HEK293 (cell line): Measurements from ENCODE around the gene RDX.

ENCODE experiments used
- CTCF ChIA-PET: fragments of 350-600 bp; formaldehyde crosslinking; extraction: SDS; loops from one replicate; lab custom pipeline; 2021; ENCODE audit warnings: antibody characterized with exemption; lab: Yijun Ruan, JAX
- POLR2A ChIA-PET: fragments of 300-600 bp; formaldehyde crosslinking; extraction: SDS; loops from one replicate; lab custom pipeline; 2020; ENCODE audit warnings: antibody characterized with exemption, inconsistent platforms; lab: Yijun Ruan, JAX
- H3K27ac ChIP-seq: fragments of 200-500 bp; sonication (Bioruptor generic); 2 replicates; pipeline ENCODE4 v1.5.1; 2014; ENCODE audit warnings: low read depth, low read length, control low read depth, inconsistent platforms; ENCODE audit errors: extremely low read depth
- H3K36me3 ChIP-seq, 2 experiments: fragments of 200-500 bp in 1 of 2; sonication (Bioruptor generic) in 1 of 2; 1 replicate in 1 of 2; 2 replicates in 1 of 2; pipeline ENCODE4 v1.5.1; 2014 to 2017; ENCODE audit warnings: inconsistent platforms in 2 of 2, low read length in 2 of 2; ENCODE audit not compliant: control insufficient read depth in 2 of 2, insufficient read depth in 1 of 2
- H3K4me1 ChIP-seq: fragments of 200-500 bp; sonication (Bioruptor generic); 2 replicates; pipeline ENCODE4 v1.5.1; 2014; ENCODE audit warnings: mild to moderate bottlenecking, low read length, inconsistent platforms; ENCODE audit not compliant: control insufficient read depth, insufficient read depth
- H3K4me3 ChIP-seq: 2 replicates; pipeline ENCODE4 v1.5.1; 2011; ENCODE audit warnings: low read depth, mild to moderate bottlenecking, control low read depth, low read length, moderate library complexity
- H3K9me3 ChIP-seq: fragments of 200-500 bp; sonication (Bioruptor generic); 2 replicates; pipeline ENCODE4 v1.5.1; 2014; ENCODE audit warnings: low read depth, low read length, inconsistent platforms; ENCODE audit not compliant: control insufficient read depth, insufficient read depth
- BCL11A ChIP-seq: fragments of 450-650 bp; formaldehyde crosslinking; IDR thresholded peaks from 2 replicates; pipeline ENCODE4 v1.5.1; 2016; ENCODE audit warnings: low read depth, missing biosample characterization, missing genetic modification characterization
- BCL11B ChIP-seq: fragments of 450-650 bp; formaldehyde crosslinking; IDR thresholded peaks from 2 replicates; pipeline ENCODE4 v1.5.1; 2016; ENCODE audit warnings: low read depth, missing biosample characterization, missing genetic modification characterization
- GLI4 ChIP-seq: fragments of 450-650 bp; formaldehyde crosslinking; IDR thresholded peaks from 2 replicates; pipeline ENCODE4 v1.5.1; 2016; ENCODE audit warnings: missing biosample characterization, missing genetic modification characterization
- KLF16 ChIP-seq: fragments of 450-650 bp; formaldehyde crosslinking; IDR thresholded peaks from 2 replicates; pipeline ENCODE4 v1.5.1; 2017; ENCODE audit warnings: missing biosample characterization, missing genetic modification characterization
- KLF8 ChIP-seq: fragments of 450-650 bp; formaldehyde crosslinking; IDR thresholded peaks from 2 replicates; pipeline ENCODE4 v1.5.1; 2016; ENCODE audit warnings: missing biosample characterization, missing genetic modification characterization
- SCRT1 ChIP-seq: fragments of 450-650 bp; formaldehyde crosslinking; IDR thresholded peaks from 2 replicates; pipeline ENCODE4 v1.5.1; 2016; ENCODE audit warnings: missing biosample characterization, missing genetic modification characterization, borderline replicate concordance
- TCF7L2 ChIP-seq: IDR thresholded peaks from 2 replicates; pipeline ENCODE4 v1.6.1; 2011; ENCODE audit warnings: low read depth, mild to moderate bottlenecking, inconsistent platforms, low read length, moderate library complexity, borderline replicate concordance
- ZBTB20 ChIP-seq: fragments of 450-650 bp; formaldehyde crosslinking; IDR thresholded peaks from 2 replicates; pipeline ENCODE4 v1.5.1; 2016; ENCODE audit warnings: missing biosample characterization, missing genetic modification characterization
- ZNF10 ChIP-seq: fragments of 450-650 bp; formaldehyde crosslinking; IDR thresholded peaks from 2 replicates; pipeline ENCODE4 v1.5.1; 2017; ENCODE audit warnings: missing biosample characterization, missing genetic modification characterization
- ZNF16 ChIP-seq: fragments of 450-650 bp; formaldehyde crosslinking; IDR thresholded peaks from 2 replicates; pipeline ENCODE4 v1.5.1; 2016; ENCODE audit warnings: low read depth, missing biosample characterization, missing genetic modification characterization
- ZNF239 ChIP-seq: fragments of 450-650 bp; formaldehyde crosslinking; IDR thresholded peaks from 2 replicates; pipeline ENCODE4 v1.5.1; 2016; ENCODE audit warnings: missing biosample characterization, missing genetic modification characterization
- ZNF248 ChIP-seq: fragments of 450-650 bp; formaldehyde crosslinking; IDR thresholded peaks from 2 replicates; pipeline ENCODE4 v1.5.1; 2017; ENCODE audit warnings: missing biosample characterization, missing genetic modification characterization
- ZNF48 ChIP-seq: fragments of 450-650 bp; formaldehyde crosslinking; IDR thresholded peaks from 2 replicates; pipeline ENCODE4 v1.5.1; 2016; ENCODE audit warnings: missing biosample characterization, missing genetic modification characterization
- ZNF510 ChIP-seq: fragments of 450-650 bp; formaldehyde crosslinking; IDR thresholded peaks from 2 replicates; pipeline ENCODE4 v1.5.1; 2018; ENCODE audit warnings: mild to moderate bottlenecking, missing genetic modification characterization, missing biosample characterization; ENCODE audit not compliant: insufficient replicate concordance
- ZNF529 ChIP-seq: fragments of 450-650 bp; formaldehyde crosslinking; IDR thresholded peaks from 2 replicates; pipeline ENCODE4 v1.5.1; 2017; ENCODE audit warnings: missing genetic modification characterization, missing biosample characterization; ENCODE audit not compliant: insufficient replicate concordance
- ZNF560 ChIP-seq: fragments of 450-650 bp; formaldehyde crosslinking; IDR thresholded peaks from 2 replicates; pipeline ENCODE4 v1.5.1; 2017; ENCODE audit warnings: missing biosample characterization, missing genetic modification characterization, borderline replicate concordance
- ZNF623 ChIP-seq: fragments of 450-650 bp; formaldehyde crosslinking; IDR thresholded peaks from 2 replicates; pipeline ENCODE4 v1.5.1; 2016; ENCODE audit warnings: missing biosample characterization, missing genetic modification characterization
- ZNF654 ChIP-seq: fragments of 450-650 bp; formaldehyde crosslinking; IDR thresholded peaks from 2 replicates; pipeline ENCODE4 v1.5.1; 2016; ENCODE audit warnings: low read depth, missing biosample characterization, missing genetic modification characterization
- ZNF670 ChIP-seq: fragments of 450-650 bp; formaldehyde crosslinking; IDR thresholded peaks from 2 replicates; pipeline ENCODE4 v1.5.1; 2016; ENCODE audit warnings: missing biosample characterization, missing genetic modification characterization, low read depth
- ZNF747 ChIP-seq: fragments of 450-650 bp; formaldehyde crosslinking; IDR thresholded peaks from 2 replicates; pipeline ENCODE4 v1.5.1; 2016; ENCODE audit warnings: missing biosample characterization, missing genetic modification characterization
- ZSCAN16 ChIP-seq: fragments of 450-650 bp; formaldehyde crosslinking; IDR thresholded peaks from 2 replicates; pipeline ENCODE4 v1.5.1; 2016; ENCODE audit warnings: missing biosample characterization, missing genetic modification characterization
- TF ChIP-seq, protein P1 (sequence below): fragments of 450-650 bp; formaldehyde crosslinking; IDR thresholded peaks from 2 replicates; pipeline ENCODE4 v1.5.1; 2017; ENCODE audit warnings: missing biosample characterization, missing genetic modification characterization
- TF ChIP-seq, protein P2 (sequence below): fragments of 450-650 bp; formaldehyde crosslinking; IDR thresholded peaks from 2 replicates; pipeline ENCODE4 v1.5.1; 2016; ENCODE audit warnings: missing biosample characterization, missing genetic modification characterization
- TF ChIP-seq, protein P3 (sequence below): fragments of 450-650 bp; formaldehyde crosslinking; IDR thresholded peaks from 2 replicates; pipeline ENCODE4 v1.5.1; 2017; ENCODE audit warnings: missing biosample characterization, missing genetic modification characterization
- TF ChIP-seq, protein P4 (sequence below): fragments of 450-650 bp; formaldehyde crosslinking; IDR thresholded peaks from 2 replicates; pipeline ENCODE4 v1.5.1; 2016; ENCODE audit warnings: missing biosample characterization, missing genetic modification characterization

Gene RDX

GRCh38 chr11:110158317-110159200 is 137.9 kb downstream of the RDX start:
- Histone ChIP-seq H3K4me1 (no peaks in the 10 kb centered on the region), H3K9me3 (no peaks in the 10 kb centered on the region), H3K36me3 (peaks cover 0 to 45% of the 10 kb centered on the region in 2 experiments; a peak in 1 of 3 replicates), H3K27ac (no peak overlapping the region), H3K4me3 (no peak overlapping the region)
- no peak for TF ChIP-seq ZNF623 (tag by site-specific recombination)
- TF ChIP-seq ZNF654 (tag by site-specific recombination) = no peak
- TF ChIP-seq ZNF16 = no peak
- no peak for TF ChIP-seq BCL11B (tag by site-specific recombination)
- TF ChIP-seq ZNF747 = no peak
- TF ChIP-seq ZNF10 (tag by site-specific recombination) = no peak
- TF ChIP-seq ZNF510 (tag by site-specific recombination) = no peak
- TF ChIP-seq ZNF529 = no peak
- TF ChIP-seq, protein P1, sequence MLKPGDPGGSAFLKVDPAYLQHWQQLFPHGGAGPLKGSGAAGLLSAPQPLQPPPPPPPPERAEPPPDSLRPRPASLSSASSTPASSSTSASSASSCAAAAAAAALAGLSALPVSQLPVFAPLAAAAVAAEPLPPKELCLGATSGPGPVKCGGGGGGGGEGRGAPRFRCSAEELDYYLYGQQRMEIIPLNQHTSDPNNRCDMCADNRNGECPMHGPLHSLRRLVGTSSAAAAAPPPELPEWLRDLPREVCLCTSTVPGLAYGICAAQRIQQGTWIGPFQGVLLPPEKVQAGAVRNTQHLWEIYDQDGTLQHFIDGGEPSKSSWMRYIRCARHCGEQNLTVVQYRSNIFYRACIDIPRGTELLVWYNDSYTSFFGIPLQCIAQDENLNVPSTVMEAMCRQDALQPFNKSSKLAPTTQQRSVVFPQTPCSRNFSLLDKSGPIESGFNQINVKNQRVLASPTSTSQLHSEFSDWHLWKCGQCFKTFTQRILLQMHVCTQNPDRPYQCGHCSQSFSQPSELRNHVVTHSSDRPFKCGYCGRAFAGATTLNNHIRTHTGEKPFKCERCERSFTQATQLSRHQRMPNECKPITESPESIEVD (tag by site-specific recombination) = no peak
- TF ChIP-seq GLI4 (tag by site-specific recombination) = no peak
- no peak for TF ChIP-seq ZNF560 (tag by site-specific recombination)
- no peak for TF ChIP-seq ZBTB20 (tag by site-specific recombination)
- TF ChIP-seq ZSCAN16 = no peak
- TF ChIP-seq KLF16 = no peak
- no peak for TF ChIP-seq ZNF239 (tag by site-specific recombination)
- ChIA-PET POLR2A (no interaction called here), CTCF (interaction anchor here (0.5 kb wide), 1 partner anchor 1140 kb away, joined by 3 read pairs; the partner anchor contains the start of gene POU2AF3)

DNA sequence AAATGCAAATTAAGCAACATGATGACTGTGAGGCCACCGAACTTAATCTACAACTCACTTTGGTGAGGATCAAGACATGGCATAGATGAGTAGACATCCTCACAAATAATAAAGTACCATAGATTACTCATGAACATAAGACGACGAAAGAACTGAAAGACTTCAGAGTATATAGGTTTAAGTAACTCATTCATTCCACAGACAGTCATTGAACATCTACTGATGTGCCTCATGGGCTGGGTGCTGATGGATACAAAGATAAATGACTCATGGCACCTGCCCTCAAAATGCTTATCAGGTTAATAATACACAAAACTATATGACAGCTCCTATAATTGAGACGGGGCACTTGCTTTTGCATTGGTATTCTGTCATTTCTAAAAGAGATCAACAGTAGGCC is 139.9 kb downstream of the RDX start:
- Histone ChIP-seq H3K4me3 (no peak overlapping the region), H3K27ac (no peak overlapping the region), H3K36me3 (peaks cover 0 to 39% of the 10 kb centered on the region in 2 experiments; a peak in 1 of 3 replicates), H3K4me1 (no peaks in the 10 kb centered on the region), H3K9me3 (no peaks in the 10 kb centered on the region)
- ChIA-PET CTCF (interaction anchor here (0.7 to 1.3 kb wide), 2 partner anchors 9 to 447 kb away, joined by 3 read pairs; no protein-coding TSS in a partner anchor), POLR2A (interaction anchor here (0.7 kb wide), 1 partner anchor 52 kb away, joined by 3 read pairs; no protein-coding TSS in a partner anchor)
- no peak for TF ChIP-seq SCRT1
- TF ChIP-seq ZNF48 (tag by site-specific recombination) = no peak
- TF ChIP-seq BCL11A (tag by site-specific recombination) = no peak
- TF ChIP-seq, protein P2, sequence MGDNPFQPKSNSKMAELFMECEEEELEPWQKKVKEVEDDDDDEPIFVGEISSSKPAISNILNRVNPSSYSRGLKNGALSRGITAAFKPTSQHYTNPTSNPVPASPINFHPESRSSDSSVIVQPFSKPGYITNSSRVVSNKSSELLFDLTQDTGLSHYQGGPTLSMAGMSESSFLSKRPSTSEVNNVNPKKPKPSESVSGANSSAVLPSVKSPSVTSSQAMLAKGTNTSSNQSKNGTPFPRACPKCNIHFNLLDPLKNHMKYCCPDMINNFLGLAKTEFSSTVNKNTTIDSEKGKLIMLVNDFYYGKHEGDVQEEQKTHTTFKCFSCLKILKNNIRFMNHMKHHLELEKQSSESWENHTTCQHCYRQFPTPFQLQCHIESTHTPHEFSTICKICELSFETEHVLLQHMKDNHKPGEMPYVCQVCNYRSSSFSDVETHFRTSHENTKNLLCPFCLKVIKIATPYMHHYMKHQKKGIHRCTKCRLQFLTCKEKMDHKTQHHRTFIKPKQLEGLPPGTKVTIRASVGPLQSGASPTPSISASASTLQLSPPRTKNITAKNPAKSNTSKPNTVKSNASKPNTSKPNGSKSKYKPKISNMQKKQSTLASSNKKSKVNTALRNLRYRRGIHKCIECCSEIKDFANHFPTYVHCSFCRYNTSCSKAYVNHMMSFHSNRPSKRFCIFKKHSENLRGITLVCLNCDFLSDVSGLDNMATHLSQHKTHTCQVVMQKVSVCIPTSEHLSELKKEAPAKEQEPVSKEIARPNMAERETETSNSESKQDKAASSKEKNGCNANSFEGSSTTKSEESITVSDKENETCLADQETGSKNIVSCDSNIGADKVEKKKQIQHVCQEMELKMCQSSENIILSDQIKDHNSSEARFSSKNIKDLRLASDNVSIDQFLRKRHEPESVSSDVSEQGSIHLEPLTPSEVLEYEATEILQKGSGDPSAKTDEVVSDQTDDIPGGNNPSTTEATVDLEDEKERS (tag by site-specific recombination) = no peak
- no peak for TF ChIP-seq KLF8 (tag by site-specific recombination)
- TF ChIP-seq TCF7L2 = no peak
- TF ChIP-seq, protein P3, sequence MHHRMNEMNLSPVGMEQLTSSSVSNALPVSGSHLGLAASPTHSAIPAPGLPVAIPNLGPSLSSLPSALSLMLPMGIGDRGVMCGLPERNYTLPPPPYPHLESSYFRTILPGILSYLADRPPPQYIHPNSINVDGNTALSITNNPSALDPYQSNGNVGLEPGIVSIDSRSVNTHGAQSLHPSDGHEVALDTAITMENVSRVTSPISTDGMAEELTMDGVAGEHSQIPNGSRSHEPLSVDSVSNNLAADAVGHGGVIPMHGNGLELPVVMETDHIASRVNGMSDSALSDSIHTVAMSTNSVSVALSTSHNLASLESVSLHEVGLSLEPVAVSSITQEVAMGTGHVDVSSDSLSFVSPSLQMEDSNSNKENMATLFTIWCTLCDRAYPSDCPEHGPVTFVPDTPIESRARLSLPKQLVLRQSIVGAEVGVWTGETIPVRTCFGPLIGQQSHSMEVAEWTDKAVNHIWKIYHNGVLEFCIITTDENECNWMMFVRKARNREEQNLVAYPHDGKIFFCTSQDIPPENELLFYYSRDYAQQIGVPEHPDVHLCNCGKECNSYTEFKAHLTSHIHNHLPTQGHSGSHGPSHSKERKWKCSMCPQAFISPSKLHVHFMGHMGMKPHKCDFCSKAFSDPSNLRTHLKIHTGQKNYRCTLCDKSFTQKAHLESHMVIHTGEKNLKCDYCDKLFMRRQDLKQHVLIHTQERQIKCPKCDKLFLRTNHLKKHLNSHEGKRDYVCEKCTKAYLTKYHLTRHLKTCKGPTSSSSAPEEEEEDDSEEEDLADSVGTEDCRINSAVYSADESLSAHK (tag by site-specific recombination) = no peak
- TF ChIP-seq, protein P4, sequence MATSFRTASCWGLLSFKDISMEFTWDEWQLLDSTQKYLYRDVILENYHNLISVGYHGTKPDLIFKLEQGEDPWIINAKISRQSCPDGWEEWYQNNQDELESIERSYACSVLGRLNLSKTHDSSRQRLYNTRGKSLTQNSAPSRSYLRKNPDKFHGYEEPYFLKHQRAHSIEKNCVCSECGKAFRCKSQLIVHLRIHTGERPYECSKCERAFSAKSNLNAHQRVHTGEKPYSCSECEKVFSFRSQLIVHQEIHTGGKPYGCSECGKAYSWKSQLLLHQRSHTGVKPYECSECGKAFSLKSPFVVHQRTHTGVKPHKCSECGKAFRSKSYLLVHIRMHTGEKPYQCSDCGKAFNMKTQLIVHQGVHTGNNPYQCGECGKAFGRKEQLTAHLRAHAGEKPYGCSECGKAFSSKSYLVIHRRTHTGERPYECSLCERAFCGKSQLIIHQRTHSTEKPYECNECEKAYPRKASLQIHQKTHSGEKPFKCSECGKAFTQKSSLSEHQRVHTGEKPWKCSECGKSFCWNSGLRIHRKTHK = no peak
- TF ChIP-seq ZNF670 = no peak
- no peak for TF ChIP-seq ZNF248 (tag by site-specific recombination)
